Common myeloid progenitor, CD34-positive (primary cell): Measurements from ENCODE around the gene CCDC97.
"Not testable (repeated sequence)": the region's sequence is repeated elsewhere in the genome, so short reads cannot be mapped to it uniquely, and the experiment has no call there.

Source experiments
- CTCF ChIA-PET: fragments of 350-600 bp; sonication (Branson Sonifier 250); formaldehyde crosslinking; loops from one replicate; lab custom pipeline; 2021; ENCODE audit warnings: antibody characterized with exemption; lab: Charles Lee
- POLR2A ChIA-PET: fragments of 350-600 bp; sonication (Branson Sonifier 250); formaldehyde crosslinking; loops from one replicate; lab custom pipeline; 2021; ENCODE audit warnings: antibody characterized with exemption; lab: Charles Lee
- DNase-seq, 3 donors: peaks; one replicate each; pipeline versions ENCODE4 v3.0.0 to v3.0.0-alpha.2; 2013
- H3K27ac ChIP-seq, 2 experiments: 1 replicate in 1 of 2; 2 replicates in 1 of 2; pipeline ENCODE4 v1.7.0; 2013; ENCODE audit warnings: inconsistent platforms in 2 of 2, low read length in 2 of 2, mild to moderate bottlenecking in 2 of 2, low read depth in 1 of 2, moderate library complexity in 1 of 2; ENCODE audit not compliant: severe bottlenecking in 2 of 2, insufficient read depth in 1 of 2, poor library complexity in 1 of 2
- H3K27me3 ChIP-seq, 5 experiments: replicated peaks in 2 of 5; 1 replicate in 3 of 5; 2 replicates in 2 of 5; pipeline versions ENCODE4 v1.6.1 to v1.7.0; 2013; ENCODE audit warnings: low read length in 4 of 5, mild to moderate bottlenecking in 2 of 5, moderate library complexity in 2 of 5, inconsistent platforms in 1 of 5; ENCODE audit not compliant: insufficient read depth in 5 of 5, control insufficient read depth in 4 of 5
- H3K36me3 ChIP-seq, 4 experiments: 1 replicate in 2 of 4; 2 replicates in 2 of 4; pipeline versions ENCODE4 v1.6.1 to v1.7.0; 2013; ENCODE audit warnings: low read length in 3 of 4, control low read depth in 1 of 4, mild to moderate bottlenecking in 1 of 4; ENCODE audit not compliant: control insufficient read depth in 4 of 4, insufficient read depth in 4 of 4
- H3K4me1 ChIP-seq, 4 experiments: 1 replicate in 3 of 4; 2 replicates in 1 of 4; pipeline versions ENCODE4 v1.6.1 to v1.7.1; 2013; ENCODE audit warnings: low read length in 3 of 4, mild to moderate bottlenecking in 3 of 4, control low read depth in 1 of 4, inconsistent platforms in 1 of 4, moderate library complexity in 1 of 4; ENCODE audit not compliant: control insufficient read depth in 4 of 4, insufficient read depth in 4 of 4; ENCODE audit errors: control extremely low read depth in 1 of 4
- H3K4me3 ChIP-seq, 7 experiments: 1 replicate in 4 of 7; 2 replicates in 3 of 7; pipeline versions ENCODE4 v1.5.1 to v1.7.0; 2013; ENCODE audit warnings: mild to moderate bottlenecking in 7 of 7, low read length in 6 of 7, moderate library complexity in 6 of 7, inconsistent platforms in 2 of 7, low read depth in 2 of 7, control low read depth in 1 of 7; ENCODE audit not compliant: insufficient read depth in 4 of 7, control insufficient read depth in 1 of 7; ENCODE audit errors: extremely low read depth in 1 of 7
- H3K9me3 ChIP-seq, 5 experiments: 1 replicate in 4 of 5; 2 replicates in 1 of 5; pipeline versions ENCODE4 v1.6.1 to v1.7.1; 2013; ENCODE audit warnings: low read length in 4 of 5, mild to moderate bottlenecking in 2 of 5, inconsistent platforms in 1 of 5, low read depth in 1 of 5, moderate library complexity in 1 of 5; ENCODE audit not compliant: control insufficient read depth in 4 of 5, insufficient read depth in 2 of 5; ENCODE audit errors: control extremely low read depth in 1 of 5
- WGBS: methylation state at CpG from one replicate; pipeline ENCODE4 v1.1.5; 2013; ENCODE audit not compliant: insufficient coverage; 5-methylcytosine and 5-hydroxymethylcytosine counted together

CCDC97 gene

GRCh38 chr19:41341669-41342490 lies 31.9 kb downstream of the CCDC97 start:
- peak in 1 of 3 donors; percentile 40 for DNase-seq
- CTCF ChIA-PET: interaction anchor here (1.0 to 1.3 kb wide), 5 partner anchors 10 to 43 kb away, joined by 3 to 4 read pairs (median 3); no protein-coding TSS in a partner anchor
- POLR2A ChIA-PET: interaction anchor here (0.7 to 1.3 kb wide), 2 partner anchors 9 to 14 kb away, joined by 4 read pairs; no protein-coding TSS in a partner anchor
- Histone ChIP-seq H3K27me3 (no peaks in the 10 kb centered on the region), H3K4me1 (peaks cover 0 to 13% (median 7%) of the 10 kb centered on the region in 4 experiments), H3K36me3 (peaks cover 11 to 71% (median 43%) of the 10 kb centered on the region in 4 experiments), H3K9me3 (no peaks in the 10 kb centered on the region), H3K4me3 (no peak overlapping the region), H3K27ac (no peak overlapping the region)
- WGBS: 93% methylated on average over 14 of the region's 20 CpGs

DNA sequence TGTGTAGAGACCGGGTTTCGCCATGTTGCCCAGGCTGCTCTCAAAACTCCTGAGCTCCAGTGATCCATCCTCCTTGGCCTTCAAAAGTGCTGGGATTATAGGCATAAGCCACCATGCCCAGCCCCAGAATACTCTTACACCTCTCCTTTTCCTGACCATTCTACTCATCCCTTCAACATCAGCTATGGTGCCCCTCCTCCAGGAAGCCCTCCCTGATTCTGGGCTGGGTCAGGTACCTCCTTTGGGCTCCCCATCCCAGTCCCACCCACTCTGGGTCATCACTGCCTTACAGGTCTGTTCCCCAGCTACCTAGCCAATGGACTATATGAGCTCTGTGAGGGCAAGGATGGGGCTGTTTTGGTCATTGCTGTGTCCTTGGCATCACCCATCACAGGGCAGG lies 34.2 kb downstream of the CCDC97 start:
- Histone ChIP-seq H3K36me3 (peaks cover 7 to 72% (median 49%) of the 10 kb centered on the region in 4 experiments), H3K27ac (no peak overlapping the region), H3K4me3 (no peak overlapping the region), H3K9me3 (no peaks in the 10 kb centered on the region), H3K27me3 (no peaks in the 10 kb centered on the region), H3K4me1 (peaks cover 0 to 18% (median 12%) of the 10 kb centered on the region in 4 experiments)
- ChIA-PET POLR2A (no interaction called here), CTCF (interaction anchor here (0.8 to 0.9 kb wide), 2 partner anchors 10 to 11 kb away, joined by 3 to 4 read pairs; no protein-coding TSS in a partner anchor)
- DNase-seq: no peak
- WGBS: 95% methylated on average over 2 of the region's 2 CpGs

GRCh38 chr19:41346916-41347315 lies 36.9 kb downstream of the CCDC97 start:
- 95% methylated on average over 4 of the region's 9 CpGs for WGBS
- not testable (repeated sequence) for H3K9me3 ChIP-seq, H3K27me3 ChIP-seq, H3K27ac ChIP-seq, H3K4me3 ChIP-seq, DNase-seq
- H3K4me1 ChIP-seq: peaks cover 0 to 39% (median 34%) of the 10 kb centered on the region in 4 experiments
- H3K36me3 ChIP-seq: peaks cover 4 to 51% (median 39%) of the 10 kb centered on the region in 4 experiments
- POLR2A ChIA-PET: interaction anchor here (0.5 to 1.9 kb wide), 2 partner anchors 11 to 45 kb away, joined by 3 to 9 read pairs; no protein-coding TSS in a partner anchor
- CTCF ChIA-PET: interaction anchor here (1.1 to 4.8 kb wide), 4 partner anchors 12 to 87 kb away, joined by 3 to 22 read pairs (median 10); no protein-coding TSS in a partner anchor

DNA sequence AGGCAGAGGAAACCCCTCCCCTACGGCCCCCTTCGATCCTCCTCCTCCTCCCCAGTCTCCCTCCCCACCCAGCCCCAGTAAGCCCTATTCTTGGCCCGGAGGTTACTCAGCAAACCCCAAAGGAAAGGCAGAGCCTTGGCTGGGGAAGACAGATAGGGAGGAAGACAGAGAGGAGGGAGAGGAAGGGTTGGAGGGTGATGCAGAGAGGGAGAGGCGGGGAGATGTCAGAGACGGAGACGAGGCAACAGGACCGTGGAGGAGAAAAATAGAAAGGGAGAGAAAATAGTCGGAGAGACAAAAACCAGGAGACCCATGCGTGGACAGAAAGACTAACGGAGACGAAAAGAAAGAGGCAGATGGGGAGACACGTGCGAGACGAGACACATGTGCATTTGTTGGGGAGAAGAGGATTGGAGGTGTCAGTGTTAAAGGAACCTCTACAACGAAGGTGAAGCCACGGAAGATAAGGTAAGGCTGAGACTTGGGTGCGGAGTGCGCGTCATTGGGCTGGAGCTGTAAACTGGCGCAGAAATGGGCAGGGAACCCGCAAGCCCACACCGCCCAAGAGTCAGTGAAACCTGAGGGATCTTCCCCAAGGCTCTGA lies 40.9 kb downstream of the CCDC97 start:
- Histone ChIP-seq H3K27me3 (no peaks in the 10 kb centered on the region), H3K36me3 (peaks cover 0 to 25% (median 19%) of the 10 kb centered on the region in 4 experiments), H3K4me3 (peak overlapping the region; percentile 79 to 97 (median 92)), H3K4me1 (peaks cover 0 to 57% (median 51%) of the 10 kb centered on the region in 4 experiments), H3K27ac (peak overlapping the region; percentile 52 to 88), H3K9me3 (no peaks in the 10 kb centered on the region)
- ChIA-PET CTCF (interaction anchor here (0.6 to 8.0 kb wide), 14 partner anchors 9 to 80 kb away, joined by 4 to 69 read pairs (median 10); partner anchors contain the start of genes B3GNT8 and B9D2), POLR2A (interaction anchor here (1.0 to 6.3 kb wide), 8 partner anchors 13 to 88 kb away, joined by 3 to 165 read pairs (median 6); partner anchors contain the start of genes B9D2 and CCDC97)
- 0% methylated on average over 19 of the region's 22 CpGs for WGBS
- DNase-seq: peak; percentile 60 to 72 (median 64)

- WGBS: 0% methylated on average over 45 of the region's 58 CpGs
- H3K4me1 ChIP-seq: peaks cover 0 to 65% (median 58%) of the 10 kb centered on the region in 4 experiments
- POLR2A ChIA-PET: interaction anchor here (1.0 to 6.3 kb wide), 10 partner anchors 13 to 89 kb away, joined by 3 to 165 read pairs (median 6); partner anchors contain the start of genes B9D2 and CCDC97
These were observed 41.6 kb downstream of the CCDC97 start for GRCh38 chr19:41351339-41352245.

GRCh38 chr19:41352279-41352608 lies 42.3 kb downstream of the CCDC97 start:
- POLR2A ChIA-PET: interaction anchor here (1.1 to 6.3 kb wide), 8 partner anchors 12 to 79 kb away, joined by 3 to 165 read pairs (median 6); partner anchors contain the start of genes B9D2 and CCDC97
- DNase-seq: no peak
- H3K4me1 ChIP-seq: peaks cover 5 to 71% (median 65%) of the 10 kb centered on the region in 4 experiments
- CTCF ChIA-PET: interaction anchor here (0.8 to 8.0 kb wide), 18 partner anchors 10 to 83 kb away, joined by 3 to 69 read pairs (median 6); partner anchors contain the start of genes B3GNT8, B9D2 and EXOSC5
- H3K9me3 ChIP-seq: no peaks in the 10 kb centered on the region
- H3K27me3 ChIP-seq: no peaks in the 10 kb centered on the region
- peak overlapping the region; percentile 79 to 97 (median 92) for H3K4me3 ChIP-seq
- WGBS: 0% methylated on average over 10 of the region's 12 CpGs
- peak overlapping the region; percentile 64 to 88 for H3K27ac ChIP-seq
- H3K36me3 ChIP-seq: peaks cover 0 to 14% (median 11%) of the 10 kb centered on the region in 4 experiments

More at GRCh38 chr19:41351339-41352245, 41.6 kb downstream of the CCDC97 start:
- CTCF ChIA-PET: interaction anchor here (0.6 to 8.0 kb wide), 18 partner anchors 8 to 80 kb away, joined by 3 to 69 read pairs (median 6); partner anchors contain the start of genes B3GNT8, B9D2 and EXOSC5
- peak overlapping the region; percentile 79 to 97 (median 92) for H3K4me3 ChIP-seq
- DNase-seq: peak; percentile 85 to 95 (median 93)
- H3K9me3 ChIP-seq: no peaks in the 10 kb centered on the region
- H3K27ac ChIP-seq: peak overlapping the region; percentile 64 to 88
- peaks cover 0 to 18% (median 14%) of the 10 kb centered on the region in 4 experiments for H3K36me3 ChIP-seq
- no peaks in the 10 kb centered on the region for H3K27me3 ChIP-seq
